HepG2 (cell line): ENCODE data around the gene ATP5F1A. TPM values are rescaled to one million over a fixed set of nuclear protein-coding genes. Genes with fewer than 3 reads are reported as not detected.
A peak's percentile ranks its signal among the peaks of the same experiment; 100 is the strongest.

Source experiments
- BHLHE40 ChIP-seq: IDR thresholded peaks from 2 replicates; pipeline ENCODE4 v1.6.1; 2011; ENCODE audit warnings: low read length, improper control_type of control experiment
- DZIP1 ChIP-seq: sonication (generic); formaldehyde crosslinking; IDR thresholded peaks from 2 replicates; pipeline ENCODE4 v1.5.0; 2020; ENCODE audit warnings: mild to moderate bottlenecking, missing genetic modification reagents
- ERF ChIP-seq: IDR thresholded peaks from 2 replicates; pipeline ENCODE4 v1.6.1; 2018; ENCODE audit warnings: missing biosample characterization, missing genetic modification reagents
- FOXA1 ChIP-seq, 2 experiments: fragments of 450-650 bp in 1 of 2; sonication (generic) in 1 of 2; formaldehyde crosslinking in 1 of 2; IDR thresholded peaks; 2 replicates each; pipeline versions ENCODE4 v1.4.0 to v1.6.1; 2016 to 2020; ENCODE audit warnings: missing genetic modification reagents in 1 of 2
- NFAT5 ChIP-seq: sonication (generic); formaldehyde crosslinking; IDR thresholded peaks from 2 replicates; pipeline ENCODE4 v1.4.0; 2020; ENCODE audit warnings: missing genetic modification reagents
- NFKBIZ ChIP-seq: IDR thresholded peaks from 2 replicates; pipeline ENCODE4 v1.6.1; 2018; ENCODE audit warnings: missing genetic modification reagents, missing compliant biosample characterization
- PAXIP1 ChIP-seq: sonication (generic); formaldehyde crosslinking; conservative IDR thresholded peaks from 2 replicates; pipeline ENCODE4 v1.4.0; 2020; ENCODE audit warnings: mild to moderate bottlenecking, missing genetic modification reagents, moderate library complexity
- RARA ChIP-seq: IDR thresholded peaks from 2 replicates; pipeline ENCODE4 v1.6.1; 2016; ENCODE audit warnings: missing genetic modification reagents, missing compliant biosample characterization
- THAP7 ChIP-seq: sonication (generic); formaldehyde crosslinking; IDR thresholded peaks from 2 replicates; pipeline ENCODE4 v1.8.1; 2023; ENCODE audit warnings: mild to moderate bottlenecking, missing genetic modification reagents
- ZBTB42 ChIP-seq: sonication (generic); formaldehyde crosslinking; IDR thresholded peaks from 2 replicates; pipeline ENCODE4 v1.5.0; 2020; ENCODE audit warnings: mild to moderate bottlenecking, missing genetic modification reagents
- ZNF281 ChIP-seq: sonication (generic); formaldehyde crosslinking; IDR thresholded peaks from 2 replicates; pipeline ENCODE4 v1.4.0; 2020; ENCODE audit warnings: missing genetic modification reagents, borderline replicate concordance
- ZNF790 ChIP-seq: sonication (generic); formaldehyde crosslinking; IDR thresholded peaks from 2 replicates; pipeline ENCODE4 v1.8.0; 2022; ENCODE audit warnings: missing genetic modification reagents, mild to moderate bottlenecking, borderline replicate concordance
- polyA plus RNA-seq, 8 experiments: library from polyadenylated mRNA; depleted of rRNA in 3 of 8; stranded (reverse) in 7 of 8; unstranded in 1 of 8; fragments of >200 nt; fragmentation: Illumina TruSeq in 4 of 8; extraction: Trizol in 4 of 8; gene quantifications; 2 replicates each; pipeline versions ENCODE4 v1.2.1 to v1.2.3, GENCODE V29; 2011 to 2016; ENCODE audit warnings: low read depth in 4 of 8, missing spikeins in 1 of 8, mixed read lengths in 1 of 8; ENCODE audit not compliant: insufficient read depth in 1 of 8
- total RNA-seq, 5 experiments: library from RNA; depleted of rRNA; stranded (reverse); fragments of >200 nt; fragmentation: Illumina TruSeq; extraction: Trizol; gene quantifications; 2 replicates each; pipeline ENCODE4 v1.2.3, GENCODE V29; 2016; ENCODE audit warnings: low read depth in 1 of 5

ATP5F1A gene
- total and polyA plus RNA-seq, 2 of the 13 experiments (the other 11 are each of a cell fraction or from before 2014, with no cell fraction given): 459 to 922 TPM

- TF ChIP-seq PAXIP1 (CRISPR knock-in tag) (no peak), NFKBIZ (0 out of 2 replicates have a peak, but pooled peaks have one; percentile 17), DZIP1 (peak; percentile 70; the same call in 1 of the 2 replicates), THAP7 (CRISPR knock-in tag) (0 out of 2 replicates have a peak, but pooled peaks have one; percentile 60), ZNF790 (CRISPR knock-in tag) (peak; percentile 82), NFAT5 (CRISPR knock-in tag) (peak; percentile 19; the same call in 1 of the 2 replicates), RARA (CRISPR knock-in tag) (no peak; the same call in none of the 2 replicates), ZBTB42 (0 out of 2 replicates have a peak, but pooled peaks have one; percentile 25), ERF (no peak), FOXA1 (IDR thresholded peaks at IDR 0.05) (no peak), FOXA1 (CRISPR knock-in tag; IDR thresholded peaks at IDR 0.05) (no peak), BHLHE40 (no peak), ZNF281 (CRISPR knock-in tag) (no peak; the same call in 1 of the 2 replicates)
Measured at GRCh38 chr18:46097801-46098615, at the start of gene ATP5F1A (continued).
